Vagina (tissue), 2 donors: Measurements from ENCODE around the gene ZSWIM6. TPM values are rescaled to one million over a fixed set of nuclear protein-coding genes. Genes with fewer than 3 reads are reported as not detected.

Experiments used
- DNase-seq, 2 donors: peaks; one replicate each; pipeline ENCODE4 v3.0.0-alpha.2; 2017; ENCODE audit errors: extremely low spot score in 2 of 2
- H3K27ac ChIP-seq: fragments of 200-600 bp; sonication (generic); one replicate; pipeline ENCODE4 v1.5.1; 2019
- H3K27me3 ChIP-seq: fragments of 200-600 bp; sonication (generic); one replicate; pipeline ENCODE4 v1.5.1; 2019
- H3K36me3 ChIP-seq, 2 donors: fragments of 200-600 bp; sonication (generic); one replicate each; pipeline ENCODE4 v1.5.1; 2017 to 2019
- H3K4me1 ChIP-seq: fragments of 200-600 bp; sonication (generic); one replicate; pipeline ENCODE4 v1.5.1; 2019
- H3K4me3 ChIP-seq, 2 donors: fragments of 200-600 bp; sonication (generic); 1 replicate in 1 of 2; 2 replicates in 1 of 2; pipeline ENCODE4 v1.5.1; 2016 to 2019
- H3K9me3 ChIP-seq: fragments of 200-600 bp; sonication (generic); one replicate; pipeline ENCODE4 v1.5.1; 2019
- CTCF ChIP-seq, 3 experiments: fragments of 450-650 bp in 2 of 3; fragments of 200-600 bp in 1 of 3; sonication (generic) in 1 of 3; IDR thresholded peaks; one replicate each; pipeline ENCODE4 v1.5.1; 2017 to 2019; ENCODE audit warnings: antibody characterized with exemption in 3 of 3, mild to moderate bottlenecking in 2 of 3, moderate library complexity in 2 of 3
- POLR2A ChIP-seq, 2 donors: fragments of 450-650 bp; IDR thresholded peaks; one replicate each; pipeline ENCODE4 v1.6.1; 2017; ENCODE audit warnings: antibody characterized with exemption in 2 of 2, mild to moderate bottlenecking in 2 of 2, moderate library complexity in 2 of 2
- POLR2AphosphoS5 ChIP-seq, 2 donors: sonication (generic); formaldehyde crosslinking; IDR thresholded peaks; one replicate each; pipeline ENCODE4 v1.9.0; 2017; ENCODE audit warnings: antibody characterized with exemption in 2 of 2, mild to moderate bottlenecking in 2 of 2, low read depth in 1 of 2; ENCODE audit not compliant: insufficient read depth in 1 of 2
- intact Hi-C: fragments of 100-400 bp; cut with DNase I; formaldehyde crosslinking; loops from one replicate; pipeline ENCODE4 v1.15.1; 2023
- total RNA-seq: library from RNA; depleted of rRNA; stranded (reverse); fragments of >200 nt; gene quantifications from one replicate; pipeline ENCODE4 v1.2.3, GENCODE V29; 2016

Gene ZSWIM6
- total RNA-seq, 1 donor from 2014 or later = 16.7 TPM

- Histone ChIP-seq H3K9me3 (no peaks in the 10 kb centered on the region), H3K27me3 (no peaks in the 10 kb centered on the region), H3K4me3 (no peak overlapping the region), H3K36me3 (no peaks in the 10 kb centered on the region), H3K4me1 (peaks cover 5% of the 10 kb centered on the region), H3K27ac (no peak overlapping the region)
- no peak for TF ChIP-seq CTCF (IDR thresholded peaks at IDR 0.05)
- no peak for TF ChIP-seq POLR2A (IDR thresholded peaks at IDR 0.05)
- TF ChIP-seq POLR2AphosphoS5 (IDR thresholded peaks at IDR 0.05; ENCODE audit: insufficient read depth in 1 of 2, low read depth in 1 of 2) = no peak
- intact Hi-C loops = no loop called here
- DNase-seq = no peak
Observed at GRCh38 chr5:61505281-61505680, 173.2 kb downstream of the ZSWIM6 start.

- no peak for TF ChIP-seq POLR2AphosphoS5 (IDR thresholded peaks at IDR 0.05; ENCODE audit: insufficient read depth in 1 of 2, low read depth in 1 of 2)
- TF ChIP-seq CTCF (IDR thresholded peaks at IDR 0.05) = no peak
- no peak for TF ChIP-seq POLR2A (IDR thresholded peaks at IDR 0.05)
- intact Hi-C loops = no loop called here
- H3K27ac ChIP-seq = no peak overlapping the region
- H3K4me1 ChIP-seq = peaks cover 5% of the 10 kb centered on the region
- H3K9me3 ChIP-seq = no peaks in the 10 kb centered on the region
- no peaks in the 10 kb centered on the region for H3K27me3 ChIP-seq
- no peaks in the 10 kb centered on the region for H3K36me3 ChIP-seq
- no peak for DNase-seq
- no peak overlapping the region for H3K4me3 ChIP-seq
Observed at GRCh38 chr5:61507232-61507631, 175.2 kb downstream of the ZSWIM6 start.

GRCh38 chr5:61516946-61517345 is 184.9 kb downstream of the ZSWIM6 start:
- intact Hi-C loops = no loop called here
- no peak overlapping the region for H3K4me3 ChIP-seq

GRCh38 chr5:61519728-61520277 is 187.7 kb downstream of the ZSWIM6 start:
- Histone ChIP-seq H3K4me1 (no peaks in the 10 kb centered on the region), H3K9me3 (no peaks in the 10 kb centered on the region), H3K27ac (no peak overlapping the region), H3K27me3 (no peaks in the 10 kb centered on the region), H3K4me3 (no peak overlapping the region), H3K36me3 (peaks cover 0 to 1% of the 10 kb centered on the region in 2 donors)
- TF ChIP-seq POLR2AphosphoS5 (IDR thresholded peaks at IDR 0.05; ENCODE audit: insufficient read depth in 1 of 2, low read depth in 1 of 2) (no peak), CTCF (IDR thresholded peaks at IDR 0.05) (no peak), POLR2A (IDR thresholded peaks at IDR 0.05) (no peak)
- no peak for DNase-seq
- intact Hi-C loops = no loop called here

More at GRCh38 chr5:61516946-61517345, 184.9 kb downstream of the ZSWIM6 start:
- Histone ChIP-seq H3K27me3 (no peaks in the 10 kb centered on the region), H3K4me1 (no peaks in the 10 kb centered on the region), H3K36me3 (no peaks in the 10 kb centered on the region), H3K9me3 (no peaks in the 10 kb centered on the region), H3K27ac (no peak overlapping the region)
- no peak for TF ChIP-seq POLR2A (IDR thresholded peaks at IDR 0.05)
- TF ChIP-seq POLR2AphosphoS5 (IDR thresholded peaks at IDR 0.05; ENCODE audit: insufficient read depth in 1 of 2, low read depth in 1 of 2) = no peak
- TF ChIP-seq CTCF (IDR thresholded peaks at IDR 0.05) = no peak
- no peak for DNase-seq

GRCh38 chr5:61523073-61523472 is 191.0 kb downstream of the ZSWIM6 start:
- TF ChIP-seq POLR2AphosphoS5 (IDR thresholded peaks at IDR 0.05; ENCODE audit: insufficient read depth in 1 of 2, low read depth in 1 of 2) (no peak), POLR2A (IDR thresholded peaks at IDR 0.05) (no peak), CTCF (IDR thresholded peaks at IDR 0.05) (no peak)
- Histone ChIP-seq H3K27me3 (no peaks in the 10 kb centered on the region), H3K4me3 (no peak overlapping the region), H3K36me3 (peaks cover 0 to 6% of the 10 kb centered on the region in 2 donors), H3K27ac (no peak overlapping the region), H3K9me3 (no peaks in the 10 kb centered on the region), H3K4me1 (no peaks in the 10 kb centered on the region)
- DNase-seq = no peak
- intact Hi-C loops = no loop called here
